Adrenal gland (tissue), 12 donors: ENCODE results near the gene APOC3. TPM values are rescaled to one million over a fixed set of nuclear protein-coding genes. Genes with fewer than 3 reads are reported as not detected.

Experiments used
- DNase-seq, 7 donors: peaks; one replicate each; pipeline ENCODE4 v3.0.0-alpha.2; 2019 to 2020
- H3K27ac ChIP-seq, 5 donors: fragments of 200-600 bp; sonication (generic) in 4 of 5; 1 replicate in 3 of 5; 2 replicates in 2 of 5; pipeline versions ENCODE4 v1.5.1 to v1.8.0; 2016 to 2020; ENCODE audit warnings: mild to moderate bottlenecking in 1 of 5
- H3K27me3 ChIP-seq: fragments of 200-600 bp; 2 replicates; pipeline ENCODE4 v1.8.0; 2021
- H3K36me3 ChIP-seq, 2 donors: fragments of 200-600 bp; replicated peaks in 1 of 2; 1 replicate in 1 of 2; 2 replicates in 1 of 2; pipeline versions ENCODE4 v1.5.1 to v1.8.0; 2018 to 2022
- H3K4me1 ChIP-seq, 2 donors: fragments of 200-600 bp; replicated peaks in 1 of 2; 1 replicate in 1 of 2; 2 replicates in 1 of 2; pipeline versions ENCODE4 v1.5.1 to v1.8.0; 2018 to 2021
- H3K4me3 ChIP-seq, 4 donors: fragments of 200-600 bp; sonication (generic) in 3 of 4; one replicate each; pipeline ENCODE4 v1.5.1; 2016 to 2018
- H3K9me3 ChIP-seq, 3 donors: fragments of 200-600 bp; sonication (generic) in 1 of 3; replicated peaks in 1 of 3; 1 replicate in 2 of 3; 2 replicates in 1 of 3; pipeline versions ENCODE4 v1.5.1 to v1.8.0; 2016 to 2021
- CTCF ChIP-seq, 6 experiments: fragments of 450-650 bp in 4 of 6; fragments of 200-600 bp in 2 of 6; sonication (generic) in 1 of 6; IDR thresholded peaks; 1 replicate in 5 of 6; 2 replicates in 1 of 6; pipeline versions ENCODE4 v1.5.1 to v1.8.0; 2016 to 2021; ENCODE audit warnings: antibody characterized with exemption in 6 of 6, mild to moderate bottlenecking in 2 of 6, moderate library complexity in 1 of 6
- POLR2A ChIP-seq, 2 donors: fragments of 450-650 bp; IDR thresholded peaks; one replicate each; pipeline ENCODE4 v1.6.1; 2017; ENCODE audit warnings: antibody characterized with exemption in 2 of 2, mild to moderate bottlenecking in 2 of 2, moderate library complexity in 1 of 2
- intact Hi-C, 2 donors: fragments of 100-400 bp; cut with DNase I; formaldehyde crosslinking; loops; one replicate each; pipeline versions ENCODE4 v1.14.1 to v1.15.0; 2022 to 2023
- polyA plus RNA-seq, 3 donors: library from polyadenylated mRNA; stranded (reverse); fragments of 200-250 nt in 2 of 3; fragments of 350-450 nt in 1 of 3; fragmentation: Illumina TruSeq in 1 of 3; extraction: RNeasy Lipid Tissue Mini Kit (QIAGEN cat#74804) in 1 of 3; gene quantifications; one replicate each; pipeline ENCODE4 v1.2.3, GENCODE V29; 2013 to 2014
- total RNA-seq, 9 donors: library from RNA; depleted of rRNA in 4 of 9; stranded (reverse); fragments of >200 nt in 4 of 9; fragments of 120-200 nt in 1 of 9; fragmentation: NEBNext Ultra II Directional in 1 of 9; extraction: Animal tissue kit (Norgen Biotek cat#: 25700) in 1 of 9; gene quantifications; one replicate each; pipeline versions ENCODE4 v1.1.0 to v1.2.4, GENCODE V29; 2013 to 2023
- donor health status: healthy with polysubstance abuse.
- donor health status: Bipolar disorder and iron deficiency.
- donor health status: DM: yes; HTN: yes; CAD: no.
- donor health status: DM: no; HTN: no; CAD: no.
- donor health status: DM: no; HTN: no; CAD: no.
- donor health status: DM: yes; HTN: yes; CAD: no.

The APOC3 gene
- total and polyA plus RNA-seq, 12 donors = 0.20 to 3.1 (median 1.0) TPM; not detected in 5

- no peak for TF ChIP-seq CTCF (IDR thresholded peaks at IDR 0.05)
- no peak for TF ChIP-seq POLR2A (IDR thresholded peaks at IDR 0.05)
- no peaks in the 10 kb centered on the region for H3K27me3 ChIP-seq
- intact Hi-C loops = loop anchor here in 1 of 2 donors (5.0 kb wide), 1 partner anchor 90 kb away; the partner anchor contains the start of gene APOA5
Observed at GRCh38 chr11:116882386-116882785, 52.7 kb downstream of the APOC3 start.

More at GRCh38 chr11:116882386-116882785, 52.7 kb downstream of the APOC3 start:
- Histone ChIP-seq H3K27ac (no peak overlapping the region), H3K9me3 (no peaks in the 10 kb centered on the region), H3K4me3 (no peak overlapping the region), H3K36me3 (no peaks in the 10 kb centered on the region), H3K4me1 (no peaks in the 10 kb centered on the region)
- DNase-seq = no peak

Other genes starting within 250 kb of the APOC3 start
- 10 to 100 TPM in 6 of 9 donors, 1 to 10 TPM in 3; 7.5 to 20.4 (median 11.1) TPM for gene BUD13, start 56.9 kb upstream of the APOC3 start, total RNA-seq
- 10 to 100 TPM; 11.1 to 14.3 (median 12.5) TPM for gene BUD13, start 56.9 kb upstream of the APOC3 start, polyA plus RNA-seq
- gene ZPR1, start 41.9 kb upstream of the APOC3 start, total RNA-seq = 10 to 100 TPM; 10.8 to 61.8 (median 30.4) TPM
- 10 to 100 TPM; 10.5 to 63.6 (median 11.0) TPM for gene ZPR1, start 41.9 kb upstream of the APOC3 start, polyA plus RNA-seq
- under 1 TPM in 3 of 9 donors, not detected in 6; 0.11 to 0.54 (median 0.11) TPM for gene APOA5, start 38.0 kb upstream of the APOC3 start, total RNA-seq
- not detected for gene APOA5, start 38.0 kb upstream of the APOC3 start, polyA plus RNA-seq
- gene APOA4, start 6.6 kb upstream of the APOC3 start, total RNA-seq = 1 to 10 TPM in 1 of 9 donors, not detected in 8; 1.1 TPM
- gene APOA4, start 6.6 kb upstream of the APOC3 start, polyA plus RNA-seq = under 1 TPM in 1 of 3 donors, not detected in 2; 0.17 TPM
- gene APOA1, start 7.7 kb downstream of the APOC3 start, total RNA-seq = 100 to 1,000 TPM in 1 of 9 donors, 1 to 10 TPM in 3, under 1 TPM in 1, not detected in 4; 0.28 to 691 (median 2.3) TPM
- gene APOA1, start 7.7 kb downstream of the APOC3 start, polyA plus RNA-seq = 1 to 10 TPM in 2 of 3 donors, under 1 TPM in 1; 0.62 to 7.2 (median 6.1) TPM